ENCODE data around the gene IQCM. TPM values are rescaled to one million over a fixed set of nuclear protein-coding genes. Genes with fewer than 3 reads are reported as not detected.

Gene IQCM
- total RNA-seq, 1 donor from 2014 or later: not detected

GRCh38 chr4:149823769-149824221 is 8.2 kb upstream of the IQCM start:
- Mint-ChIP-seq H3K9me3 (ENCODE audit: low read depth) (no peaks in the 10 kb centered on the region), H3K27ac (ENCODE audit: unreplicated experiment) (peak overlapping the region; percentile 3), H3K36me3 (ENCODE audit: low read depth) (no peaks in the 10 kb centered on the region), H3K4me1 (ENCODE audit: low read depth) (peaks cover 10% of the 10 kb centered on the region), H3K4me3 (ENCODE audit: unreplicated experiment) (peak overlapping the region; percentile 27), H3K27me3 (ENCODE audit: low read depth) (peaks cover 12% of the 10 kb centered on the region)
- TF ChIP-seq CTCF (IDR thresholded peaks at IDR 0.05): no peak
- DNase-seq (ENCODE audit: low spot score): no peak

- H3K27me3 Mint-ChIP-seq (ENCODE audit: low read depth): peaks cover 43% of the 10 kb centered on the region
- peaks cover 4% of the 10 kb centered on the region for H3K36me3 Mint-ChIP-seq (ENCODE audit: low read depth)
- DNase-seq (ENCODE audit: low spot score): no peak
- H3K4me1 Mint-ChIP-seq (ENCODE audit: low read depth): no peaks in the 10 kb centered on the region
- peaks cover 9% of the 10 kb centered on the region for H3K9me3 Mint-ChIP-seq (ENCODE audit: low read depth)
- TF ChIP-seq CTCF (IDR thresholded peaks at IDR 0.05): no peak
- no peak overlapping the region for H3K4me3 Mint-ChIP-seq (ENCODE audit: unreplicated experiment)
- H3K27ac Mint-ChIP-seq (ENCODE audit: unreplicated experiment): no peak overlapping the region
These were observed 14.2 kb downstream of the IQCM start for GRCh38 chr4:149801416-149801815.

GRCh38 chr4:149799546-149799945 is 16.1 kb downstream of the IQCM start:
- H3K4me3 Mint-ChIP-seq (ENCODE audit: unreplicated experiment): no peak overlapping the region
- H3K9me3 Mint-ChIP-seq (ENCODE audit: low read depth): peaks cover 9% of the 10 kb centered on the region
- no peak overlapping the region for H3K27ac Mint-ChIP-seq (ENCODE audit: unreplicated experiment)
- H3K36me3 Mint-ChIP-seq (ENCODE audit: low read depth): peaks cover 4% of the 10 kb centered on the region
- DNase-seq (ENCODE audit: low spot score): no peak
- peaks cover 43% of the 10 kb centered on the region for H3K27me3 Mint-ChIP-seq (ENCODE audit: low read depth)
- no peaks in the 10 kb centered on the region for H3K4me1 Mint-ChIP-seq (ENCODE audit: low read depth)
- TF ChIP-seq CTCF (IDR thresholded peaks at IDR 0.05): no peak

GRCh38 chr4:149796381-149796780 is 19.3 kb downstream of the IQCM start:
- Mint-ChIP-seq H3K27me3 (ENCODE audit: low read depth) (peaks cover 56% of the 10 kb centered on the region), H3K9me3 (ENCODE audit: low read depth) (no peaks in the 10 kb centered on the region), H3K4me1 (ENCODE audit: low read depth) (no peaks in the 10 kb centered on the region), H3K27ac (ENCODE audit: unreplicated experiment) (no peak overlapping the region), H3K36me3 (ENCODE audit: low read depth) (no peaks in the 10 kb centered on the region), H3K4me3 (ENCODE audit: unreplicated experiment) (no peak overlapping the region)
- DNase-seq (ENCODE audit: low spot score): no peak
- no peak for TF ChIP-seq CTCF (IDR thresholded peaks at IDR 0.05)

- no peak for TF ChIP-seq CTCF (IDR thresholded peaks at IDR 0.05)
- H3K27ac Mint-ChIP-seq (ENCODE audit: unreplicated experiment): no peak overlapping the region
These were observed 20.4 kb downstream of the IQCM start for GRCh38 chr4:149795256-149795655.

More at GRCh38 chr4:149795256-149795655, 20.4 kb downstream of the IQCM start:
- H3K4me1 Mint-ChIP-seq (ENCODE audit: low read depth): no peaks in the 10 kb centered on the region
- peaks cover 47% of the 10 kb centered on the region for H3K27me3 Mint-ChIP-seq (ENCODE audit: low read depth)
- DNase-seq (ENCODE audit: low spot score): no peak
- no peaks in the 10 kb centered on the region for H3K9me3 Mint-ChIP-seq (ENCODE audit: low read depth)
- H3K4me3 Mint-ChIP-seq (ENCODE audit: unreplicated experiment): no peak overlapping the region
- no peaks in the 10 kb centered on the region for H3K36me3 Mint-ChIP-seq (ENCODE audit: low read depth)

Data from chondrocyte (in vitro differentiated cells).